Stimulated activated effector memory CD8-positive, alpha-beta T cell treated with anti-CD3 and anti-CD28 coated beads, Interleukin-12 subunit alpha, Interleukin-12 subunit beta, amount 100 ng/mL, for 72 hours (primary cell): ENCODE results near the gene GATAD2A.

Experiments
- ATAC-seq: fragments of 150-1000 bp; cut with Tn5 transposase; 2 replicates; pipeline ENCODE4 v1.10.0; 2021
- DNase-seq, 2 donors: peaks; one replicate each; pipeline ENCODE4 v3.0.0; 2021 to 2022; ENCODE audit warnings: low spot score in 2 of 2
- H3K27ac Mint-ChIP-seq: one replicate; pipeline ENCODE4 v1.8.0; 2022; ENCODE audit warnings: mild to moderate bottlenecking, mixed read lengths
- H3K36me3 Mint-ChIP-seq: one replicate; pipeline ENCODE4 v1.8.0; 2022; ENCODE audit warnings: mild to moderate bottlenecking, mixed read lengths
- H3K4me1 Mint-ChIP-seq: one replicate; pipeline ENCODE4 v1.8.0; 2022; ENCODE audit warnings: mixed read lengths
- H3K4me3 Mint-ChIP-seq: one replicate; pipeline ENCODE4 v1.8.0; 2022; ENCODE audit warnings: mild to moderate bottlenecking, mixed read lengths
- H3K9me3 Mint-ChIP-seq: one replicate; pipeline ENCODE4 v1.8.0; 2022; ENCODE audit warnings: mixed read lengths

Gene GATAD2A

DNA sequence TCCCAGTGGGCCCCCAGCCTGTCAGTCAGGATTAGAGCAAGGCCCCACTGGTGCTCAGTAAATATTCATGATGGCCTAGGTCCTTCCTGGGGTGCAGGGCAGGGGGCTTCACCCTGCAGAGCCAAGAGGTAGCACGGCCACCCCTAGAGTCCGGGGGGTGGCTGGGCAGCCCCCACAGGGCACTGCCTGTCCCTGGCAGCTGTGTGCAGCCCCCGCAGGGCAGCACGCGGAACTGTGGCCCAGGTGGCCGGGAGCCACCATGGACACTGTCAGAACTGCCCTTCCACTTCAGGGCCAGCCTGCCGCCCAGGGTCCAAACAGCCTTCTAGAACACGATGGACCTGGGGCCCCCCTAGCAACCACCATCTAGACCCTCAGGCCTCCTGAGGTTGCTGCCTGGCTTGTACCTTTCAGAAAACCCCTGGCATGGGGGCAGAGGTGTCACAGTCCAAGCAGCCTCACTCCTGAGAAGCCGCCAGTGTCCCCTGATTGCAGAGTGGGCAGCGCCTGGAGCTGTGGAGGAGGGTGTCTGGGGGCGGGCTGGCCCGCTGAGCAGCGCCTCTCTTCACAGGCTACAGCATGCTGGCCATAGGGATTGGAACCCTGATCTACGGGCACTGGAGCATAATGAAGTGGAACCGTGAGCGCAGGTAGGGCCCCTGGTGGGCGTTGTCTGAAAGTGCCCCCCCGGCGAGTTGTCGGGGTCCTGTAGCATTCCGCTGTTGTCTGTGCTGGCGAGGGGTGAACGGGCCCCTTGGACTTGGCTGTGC lies 120.3 kb downstream of the GATAD2A start:
- Mint-ChIP-seq H3K4me1 (peaks cover 6% of the 10 kb centered on the region), H3K36me3 (peaks cover 77% of the 10 kb centered on the region), H3K4me3 (no peak overlapping the region), H3K27ac (no peak overlapping the region), H3K9me3 (no peaks in the 10 kb centered on the region)
- no peak for ATAC-seq
- no peak for DNase-seq

DNA sequence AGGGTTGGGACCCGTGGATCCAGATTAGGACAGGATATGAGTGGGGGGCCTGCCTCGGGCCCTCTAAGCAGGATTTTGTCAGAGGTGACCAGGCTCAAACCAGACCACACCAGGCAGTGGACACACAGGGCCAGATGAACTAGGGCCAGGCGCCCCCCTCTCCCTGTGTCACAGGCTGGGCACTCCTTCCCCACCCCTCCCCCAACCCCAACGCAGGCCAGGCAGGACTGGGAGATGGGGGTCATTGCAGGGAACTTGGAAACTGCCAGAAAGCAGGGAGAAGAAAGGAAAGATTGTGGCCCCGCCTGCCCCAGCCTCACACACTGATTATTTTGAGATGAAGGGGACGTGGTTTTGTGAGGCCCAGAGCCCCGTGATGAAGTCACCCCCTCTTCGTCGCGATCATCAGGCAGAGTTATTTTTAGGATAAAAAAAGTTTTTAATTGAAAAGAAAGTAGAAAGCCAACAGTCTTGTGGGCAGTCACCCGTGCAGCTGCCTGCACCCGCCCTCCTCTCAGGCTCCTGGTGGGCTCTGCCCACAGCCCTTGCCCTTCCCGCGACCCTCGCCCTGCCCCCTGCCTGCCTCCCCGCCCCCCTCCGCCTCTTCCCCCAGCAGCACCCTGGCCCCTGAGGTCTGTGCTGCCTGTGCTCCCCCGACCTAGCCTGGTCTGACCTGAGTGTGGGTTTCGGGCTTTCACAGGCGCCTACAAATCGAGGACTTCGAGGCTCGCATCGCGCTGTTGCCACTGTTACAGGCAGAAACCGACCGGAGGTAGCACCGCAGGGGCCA lies 121.3 kb downstream of the GATAD2A start:
- H3K4me3 Mint-ChIP-seq, result no peak overlapping the region
- H3K9me3 Mint-ChIP-seq, result no peaks in the 10 kb centered on the region
- DNase-seq (no peak), ATAC-seq (no peak)
- H3K4me1 Mint-ChIP-seq, result peaks cover 6% of the 10 kb centered on the region
- H3K36me3 Mint-ChIP-seq, result peaks cover 69% of the 10 kb centered on the region
- peak overlapping the region; percentile 56 for H3K27ac Mint-ChIP-seq

DNA sequence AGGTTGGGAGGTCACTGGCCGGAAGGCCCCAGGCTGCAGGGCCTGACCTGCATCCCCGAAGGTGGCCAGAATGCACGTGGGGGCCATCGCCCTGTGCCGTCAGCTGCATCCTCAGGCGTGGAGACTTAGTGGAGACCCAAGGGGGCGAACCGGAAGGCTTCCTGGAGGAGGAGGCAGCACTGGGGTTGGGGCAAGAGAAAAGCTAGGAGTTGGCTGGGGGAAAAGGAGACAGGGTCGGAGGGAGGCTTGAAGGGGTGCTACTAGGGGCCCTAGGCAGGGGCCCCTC lies 121.8 kb downstream of the GATAD2A start:
- no peaks in the 10 kb centered on the region for H3K9me3 Mint-ChIP-seq
- peaks cover 11% of the 10 kb centered on the region for H3K4me1 Mint-ChIP-seq
- H3K4me3 Mint-ChIP-seq, result no peak overlapping the region
- no peak overlapping the region for H3K27ac Mint-ChIP-seq
- ATAC-seq (no peak), DNase-seq (no peak)
- peaks cover 69% of the 10 kb centered on the region for H3K36me3 Mint-ChIP-seq

- Mint-ChIP-seq H3K36me3 (peaks cover 71% of the 10 kb centered on the region), H3K9me3 (no peaks in the 10 kb centered on the region), H3K4me1 (peaks cover 12% of the 10 kb centered on the region), H3K27ac (no peak overlapping the region), H3K4me3 (no peak overlapping the region)
- DNase-seq (no peak), ATAC-seq (no peak)
Measured at GRCh38 chr19:19527674-19528625, 122.5 kb downstream of the GATAD2A start.

GRCh38 chr19:19528721-19529490 lies 123.4 kb downstream of the GATAD2A start, which contains the start of gene YJEFN3:
YJEFN3 (plus strand) TSS chr19:19528911; CDS start chr19:19528933, 22 bp downstream.
- ATAC-seq (no peak), DNase-seq (no peak)
- Mint-ChIP-seq H3K4me3 (no peak within 1 kb of the TSS), H3K4me1 (peaks cover 14% of the 10 kb centered on the region), H3K27ac (no peak within 1 kb of the TSS), H3K36me3 (peaks cover 64% of the 10 kb centered on the region), H3K9me3 (no peaks in the 10 kb centered on the region)

GRCh38 chr19:19529783-19530422 lies 124.4 kb downstream of the GATAD2A start:
- Mint-ChIP-seq H3K9me3 (no peaks in the 10 kb centered on the region), H3K27ac (no peak overlapping the region), H3K4me1 (peaks cover 20% of the 10 kb centered on the region), H3K4me3 (no peak overlapping the region), H3K36me3 (peaks cover 54% of the 10 kb centered on the region)
- DNase-seq (no peak), ATAC-seq (no peak)

DNA sequence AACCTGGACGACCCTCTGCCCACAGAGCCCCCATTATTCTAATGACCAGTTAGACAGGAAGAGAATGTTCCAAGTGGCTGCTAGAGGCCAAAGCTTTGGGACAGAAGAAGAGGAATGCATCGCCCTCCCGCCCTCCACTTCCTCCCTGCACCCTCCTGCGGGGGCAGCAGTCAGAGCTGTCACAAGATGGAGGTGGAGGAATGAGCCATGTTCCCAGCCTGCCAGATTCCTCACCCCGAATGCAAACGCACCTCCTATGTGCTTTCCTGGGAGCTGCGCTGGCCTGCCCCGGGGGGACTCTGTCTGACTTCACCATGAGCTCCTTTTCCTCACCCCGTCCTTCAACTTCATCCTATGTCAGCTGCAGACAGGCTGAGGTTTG lies 124.9 kb downstream of the GATAD2A start:
- ATAC-seq (no peak), DNase-seq (no peak)
- Mint-ChIP-seq H3K9me3 (no peaks in the 10 kb centered on the region), H3K27ac (peak overlapping the region; percentile 85), H3K4me3 (no peak overlapping the region), H3K36me3 (peaks cover 49% of the 10 kb centered on the region), H3K4me1 (peaks cover 20% of the 10 kb centered on the region)

DNA sequence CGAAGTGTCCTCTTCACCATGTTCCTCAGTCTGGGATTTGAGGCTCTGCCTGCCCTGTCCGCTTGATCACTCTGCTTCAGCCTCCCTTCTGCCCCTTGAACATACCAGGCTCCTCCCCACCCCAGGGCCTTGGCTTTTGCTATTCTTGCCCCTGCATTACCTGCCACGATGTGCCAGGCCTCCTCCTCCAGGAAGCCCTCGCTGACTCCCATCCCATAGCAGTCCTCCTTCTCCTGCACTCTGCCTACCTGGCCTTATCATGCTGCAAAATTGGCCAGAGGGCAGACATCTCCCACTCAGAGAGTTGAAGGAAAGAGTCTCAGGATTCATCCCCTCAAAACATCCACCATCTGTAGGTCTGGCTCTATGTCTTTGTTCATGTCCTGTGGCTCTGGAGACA lies 125.4 kb downstream of the GATAD2A start:
- Mint-ChIP-seq H3K9me3 (no peaks in the 10 kb centered on the region), H3K4me3 (no peak overlapping the region), H3K4me1 (peaks cover 20% of the 10 kb centered on the region), H3K36me3 (peaks cover 50% of the 10 kb centered on the region), H3K27ac (peak overlapping the region; percentile 85)
- ATAC-seq (no peak), DNase-seq (no peak)

GRCh38 chr19:19531951-19532805 lies 126.7 kb downstream of the GATAD2A start:
- Mint-ChIP-seq H3K4me3 (no peak overlapping the region), H3K27ac (peak overlapping the region; percentile 62), H3K9me3 (no peaks in the 10 kb centered on the region), H3K36me3 (peaks cover 45% of the 10 kb centered on the region), H3K4me1 (peaks cover 27% of the 10 kb centered on the region)
- DNase-seq (peak; percentile 92), ATAC-seq (peak; percentile 86)

DNA sequence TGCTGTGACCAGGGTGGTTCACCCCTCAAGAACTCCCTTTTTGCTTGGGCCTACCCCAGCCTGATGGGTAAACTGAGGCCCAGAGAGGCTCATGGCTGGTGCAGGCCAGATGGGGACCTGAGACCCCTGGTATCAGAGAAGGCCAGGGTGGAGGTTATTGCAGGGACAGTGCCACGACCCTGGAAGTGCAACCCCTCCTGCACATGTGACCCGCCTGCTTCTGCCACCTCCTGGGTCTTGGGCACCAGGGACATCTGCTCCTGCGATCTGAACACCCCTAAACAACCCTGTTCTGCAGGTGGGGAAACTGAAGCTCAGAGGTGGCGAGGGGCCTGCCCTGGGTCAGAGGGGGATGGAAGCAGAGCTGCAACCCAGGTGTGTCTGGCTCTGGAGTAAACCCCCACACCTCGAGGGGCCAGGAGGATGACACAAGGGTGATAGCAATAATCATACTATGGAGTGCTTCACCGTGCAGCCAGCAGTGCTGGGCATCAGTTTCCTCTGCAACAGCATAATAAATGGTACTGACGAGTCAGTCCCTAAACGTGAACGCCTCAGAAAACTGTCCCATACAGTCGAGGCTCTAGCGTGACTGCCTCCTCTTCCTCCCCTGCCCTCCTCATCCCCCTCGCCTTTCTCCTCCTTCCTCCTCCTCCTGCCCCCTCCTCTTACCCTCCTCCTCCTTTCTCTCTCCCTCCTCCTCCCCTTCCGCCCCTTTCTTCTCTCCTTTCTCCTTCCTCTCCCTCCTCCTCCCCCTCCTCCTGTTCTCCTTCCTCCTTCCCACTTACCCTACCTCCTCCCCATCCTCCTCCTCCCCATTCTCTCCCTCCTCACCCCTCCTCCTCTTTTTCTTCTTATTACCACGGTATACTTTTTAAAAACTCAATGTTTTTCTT lies 127.6 kb downstream of the GATAD2A start:
- no peak overlapping the region for H3K4me3 Mint-ChIP-seq
- DNase-seq, result no peak
- H3K4me1 Mint-ChIP-seq, result peaks cover 33% of the 10 kb centered on the region

DNA sequence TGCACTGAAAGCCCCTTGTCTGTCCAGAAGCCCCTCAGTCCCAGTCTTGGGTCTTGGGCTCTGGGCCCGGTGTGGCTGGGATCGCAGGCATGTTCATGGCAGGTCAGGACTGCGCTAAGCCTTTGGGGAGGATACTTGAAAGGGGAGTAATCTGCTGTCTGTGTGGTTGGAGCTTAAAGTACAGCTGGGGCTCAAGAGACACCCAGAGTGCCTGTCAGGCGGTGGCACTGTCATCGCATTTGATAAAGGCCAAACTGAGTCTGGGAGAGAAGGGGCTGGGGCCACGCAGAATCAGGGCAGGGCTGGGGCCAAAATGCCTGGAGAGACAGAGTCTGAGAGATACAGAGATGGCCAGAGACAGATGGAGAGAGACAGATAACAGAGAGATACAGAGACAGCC lies 128.4 kb downstream of the GATAD2A start:
- peaks cover 38% of the 10 kb centered on the region for H3K4me1 Mint-ChIP-seq
- no peak overlapping the region for H3K4me3 Mint-ChIP-seq
- H3K9me3 Mint-ChIP-seq, result no peaks in the 10 kb centered on the region
- ATAC-seq (no peak), DNase-seq (no peak)
- H3K36me3 Mint-ChIP-seq, result peaks cover 32% of the 10 kb centered on the region
- H3K27ac Mint-ChIP-seq, result no peak overlapping the region

More for the DNA sequence above, 127.6 kb downstream of the GATAD2A start:
- no peak overlapping the region for H3K27ac Mint-ChIP-seq
- ATAC-seq, result no peak
- H3K36me3 Mint-ChIP-seq, result peaks cover 37% of the 10 kb centered on the region
- H3K9me3 Mint-ChIP-seq, result no peaks in the 10 kb centered on the region

- ATAC-seq, result no peak
- no peaks in the 10 kb centered on the region for H3K9me3 Mint-ChIP-seq
- peaks cover 41% of the 10 kb centered on the region for H3K4me1 Mint-ChIP-seq
Measured at GRCh38 chr19:19534556-19535265, 129.2 kb downstream of the GATAD2A start.

More at GRCh38 chr19:19534556-19535265, 129.2 kb downstream of the GATAD2A start:
- DNase-seq, result no peak
- H3K4me3 Mint-ChIP-seq, result no peak overlapping the region
- peaks cover 27% of the 10 kb centered on the region for H3K36me3 Mint-ChIP-seq
- no peak overlapping the region for H3K27ac Mint-ChIP-seq
